H9 (cell line): Measurements from ENCODE around the gene NLRP12. TPM values are rescaled to one million over a fixed set of nuclear protein-coding genes. Genes with fewer than 3 reads are reported as not detected.

Experiments used
- DNase-seq: peaks from one replicate; pipeline ENCODE4 v3.0.0-alpha.2; 2017
- H2AFZ ChIP-seq: one replicate; pipeline ENCODE4 v1.6.1; 2013; ENCODE audit warnings: mild to moderate bottlenecking, low read length, control low read depth, moderate library complexity
- H2AK5ac ChIP-seq: 2 replicates; pipeline ENCODE4 v1.6.1; 2013; ENCODE audit warnings: low read length, control low read depth, mixed read lengths; ENCODE audit not compliant: insufficient read length
- H2BK120ac ChIP-seq: one replicate; pipeline ENCODE4 v1.6.1; 2013; ENCODE audit warnings: low read depth, mild to moderate bottlenecking, low read length, control low read depth, inconsistent platforms; ENCODE audit not compliant: poor library complexity, severe bottlenecking
- H2BK12ac ChIP-seq: 2 replicates; pipeline ENCODE4 v1.6.1; 2013; ENCODE audit warnings: low read length, control low read depth, mixed read lengths, low read depth; ENCODE audit not compliant: insufficient read length
- H2BK15ac ChIP-seq: 2 replicates; pipeline ENCODE4 v1.6.1; 2013; ENCODE audit warnings: low read depth, low read length, control low read depth
- H2BK20ac ChIP-seq: one replicate; pipeline ENCODE4 v1.6.1; 2013; ENCODE audit warnings: low read depth, mild to moderate bottlenecking, low read length, control low read depth, inconsistent platforms; ENCODE audit not compliant: poor library complexity, severe bottlenecking
- H2BK5ac ChIP-seq: 2 replicates; pipeline ENCODE4 v1.6.1; 2013; ENCODE audit warnings: low read length, control low read depth, mixed read lengths; ENCODE audit not compliant: insufficient read length
- H3K14ac ChIP-seq: 2 replicates; pipeline ENCODE4 v1.6.1; 2013; ENCODE audit warnings: low read length, control low read depth; ENCODE audit not compliant: insufficient read depth
- H3K18ac ChIP-seq: 2 replicates; pipeline ENCODE4 v1.6.1; 2013; ENCODE audit warnings: low read depth, mild to moderate bottlenecking, mixed read lengths, low read length, control low read depth; ENCODE audit not compliant: insufficient read length
- H3K23ac ChIP-seq: 2 replicates; pipeline ENCODE4 v1.6.1; 2013; ENCODE audit warnings: low read length, control low read depth, mixed read lengths, low read depth; ENCODE audit not compliant: insufficient read length
- H3K23me2 ChIP-seq: 2 replicates; pipeline ENCODE4 v1.6.1; 2013; ENCODE audit warnings: low read depth, mild to moderate bottlenecking, mixed read lengths, low read length, control low read depth; ENCODE audit not compliant: insufficient read length, poor library complexity, severe bottlenecking
- H3K27ac ChIP-seq: 2 replicates; pipeline ENCODE4 v1.5.1; 2013; ENCODE audit warnings: low read length, control low read depth, mixed read lengths, low read depth; ENCODE audit not compliant: insufficient read length
- H3K27me3 ChIP-seq: 2 replicates; pipeline ENCODE4 v1.6.1; 2013; ENCODE audit warnings: low read length, control low read depth, inconsistent platforms; ENCODE audit not compliant: insufficient read depth
- H3K4ac ChIP-seq: 2 replicates; pipeline ENCODE4 v1.6.1; 2013; ENCODE audit warnings: low read depth, mild to moderate bottlenecking, control low read depth, inconsistent platforms, low read length, moderate library complexity
- H3K4me1 ChIP-seq: 2 replicates; pipeline ENCODE4 v1.6.1; 2013; ENCODE audit warnings: low read length, control low read depth, inconsistent platforms; ENCODE audit not compliant: insufficient read depth
- H3K4me2 ChIP-seq: 2 replicates; pipeline ENCODE4 v1.6.1; 2013; ENCODE audit warnings: low read length, control low read depth, mixed read lengths; ENCODE audit not compliant: insufficient read length, insufficient read depth
- H3K56ac ChIP-seq: 2 replicates; pipeline ENCODE4 v1.6.1; 2013; ENCODE audit warnings: low read depth, mild to moderate bottlenecking, mixed read lengths, low read length, control low read depth; ENCODE audit not compliant: insufficient read length
- H3K79me1 ChIP-seq: 2 replicates; pipeline ENCODE4 v1.6.1; 2013; ENCODE audit warnings: low read depth, mild to moderate bottlenecking, moderate library complexity, low read length, control low read depth, inconsistent platforms; ENCODE audit not compliant: insufficient read depth, poor library complexity, severe bottlenecking
- H3K79me2 ChIP-seq: 2 replicates; pipeline ENCODE4 v1.6.1; 2013; ENCODE audit warnings: low read length, control low read depth, inconsistent platforms; ENCODE audit not compliant: insufficient read depth
- H3K9ac ChIP-seq: 2 replicates; pipeline ENCODE4 v1.6.1; 2013; ENCODE audit warnings: low read length, control low read depth, mixed read lengths; ENCODE audit not compliant: insufficient read length; ENCODE audit errors: extremely low read depth
- H3K9me3 ChIP-seq: one replicate; pipeline ENCODE4 v1.6.1; 2013; ENCODE audit warnings: low read depth, low read length, inconsistent platforms; ENCODE audit not compliant: control insufficient read depth
- H3T11ph ChIP-seq: one replicate; pipeline ENCODE4 v1.6.1; 2013; ENCODE audit warnings: mild to moderate bottlenecking, low read length, control low read depth, inconsistent platforms
- H4K20me1 ChIP-seq: one replicate; pipeline ENCODE4 v1.6.1; 2013; ENCODE audit not compliant: control insufficient read depth, insufficient read length, insufficient read depth
- H4K5ac ChIP-seq: 2 replicates; pipeline ENCODE4 v1.6.1; 2013; ENCODE audit warnings: low read depth, mild to moderate bottlenecking, mixed read lengths, low read length, control low read depth; ENCODE audit not compliant: insufficient read length
- H4K8ac ChIP-seq: replicated peaks from 2 replicates; pipeline ENCODE4 v1.6.1; 2013; ENCODE audit warnings: low read length, control low read depth, mixed read lengths, low read depth; ENCODE audit not compliant: insufficient read length
- H4K91ac ChIP-seq: 2 replicates; pipeline ENCODE4 v1.6.1; 2013; ENCODE audit warnings: low read depth, mild to moderate bottlenecking, moderate library complexity, mixed read lengths, low read length, control low read depth; ENCODE audit not compliant: insufficient read length
- H3K27ac Mint-ChIP-seq, 3 experiments: 2 replicates in 2 of 3; 3 replicates in 1 of 3; pipeline ENCODE4 v1.8.0; 2020 to 2021; ENCODE audit warnings: mixed read lengths in 3 of 3, mild to moderate bottlenecking in 1 of 3, moderate library complexity in 1 of 3
- H3K27me3 Mint-ChIP-seq: 2 replicates; pipeline ENCODE4 v1.8.0; 2021; ENCODE audit warnings: low read depth, mild to moderate bottlenecking, moderate library complexity, mixed read lengths
- H3K36me3 Mint-ChIP-seq, 3 experiments: 2 replicates in 2 of 3; 3 replicates in 1 of 3; pipeline ENCODE4 v1.8.0; 2020 to 2021; ENCODE audit warnings: low read depth in 3 of 3, mixed read lengths in 3 of 3; ENCODE audit not compliant: insufficient read depth in 1 of 3
- H3K4me1 Mint-ChIP-seq, 2 experiments: 2 replicates each; pipeline ENCODE4 v1.8.0; 2020; ENCODE audit warnings: mixed read lengths in 2 of 2
- H3K4me3 Mint-ChIP-seq, 2 experiments: 2 replicates in 1 of 2; 3 replicates in 1 of 2; pipeline ENCODE4 v1.8.0; 2020 to 2021; ENCODE audit warnings: mild to moderate bottlenecking in 2 of 2, mixed read lengths in 2 of 2, moderate library complexity in 1 of 2
- H3K9me3 Mint-ChIP-seq, 2 experiments: 2 replicates in 1 of 2; 3 replicates in 1 of 2; pipeline ENCODE4 v1.8.0; 2020; ENCODE audit warnings: mild to moderate bottlenecking in 2 of 2, mixed read lengths in 2 of 2, moderate library complexity in 1 of 2
- WGBS: extraction: QIAGEN DNeasy Blood & Tissue Kit; methylation state at CpG from one replicate; pipeline ENCODE4 v1.1.7; 2013; ENCODE audit warnings: missing lambda C conversion rate, low lambda C conversion rate, mixed read lengths; ENCODE audit not compliant: insufficient read length; ENCODE audit errors: extremely low coverage; 5-methylcytosine and 5-hydroxymethylcytosine counted together
- total RNA-seq: library from RNA; stranded (reverse); gene quantifications from 2 replicates; pipeline ENCODE4 v1.2.1, GENCODE V29; 2021
- TF ChIP-seq, protein P1 (sequence below): fragments of 200-600 bp; sonication (generic); conservative IDR thresholded peaks from 3 replicates; pipeline ENCODE4 v1.8.0; 2021; ENCODE audit warnings: antibody characterized with exemption, mild to moderate bottlenecking

The NLRP12 gene
- total RNA-seq, 1 experiment from 2014 or later, result 4.0 TPM

DNA sequence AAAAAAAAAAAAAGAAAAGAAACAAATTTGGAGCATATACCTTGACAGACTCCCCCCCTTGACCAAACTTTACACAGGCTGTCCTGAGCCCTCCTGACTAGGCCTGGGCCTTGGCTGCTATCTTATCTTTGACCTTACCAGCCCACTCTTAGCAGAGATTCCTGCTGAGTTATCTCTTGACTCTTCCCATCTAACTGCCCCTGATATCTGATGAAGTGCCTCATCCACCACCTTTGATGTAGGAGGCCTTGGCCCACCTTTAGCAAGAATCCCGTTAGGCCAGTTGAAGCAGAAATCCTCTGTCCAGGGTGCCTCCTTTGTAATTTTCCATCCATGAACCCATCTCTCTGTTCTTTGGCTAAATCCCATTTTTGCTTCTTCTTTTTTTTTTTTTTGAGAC lies 43.6 kb downstream of the NLRP12 start:
- no peaks in the 10 kb centered on the region for H3K79me1 ChIP-seq
- no peak overlapping the region for H3K9ac ChIP-seq
- H3K4ac ChIP-seq, result no peak overlapping the region; the same call in 1 of the 2 replicates
- H3K4me1 ChIP-seq, result no peaks in the 10 kb centered on the region; the same call in 1 of the 2 replicates
- H2BK12ac ChIP-seq, result no peak overlapping the region
- H3K79me2 ChIP-seq, result no peaks in the 10 kb centered on the region
- no peak overlapping the region for H3K23ac ChIP-seq
- no peak overlapping the region for H3K27ac ChIP-seq
- peaks cover 14% of the 10 kb centered on the region in 2 experiments for H3K4me1 Mint-ChIP-seq
- no peak overlapping the region for H2BK120ac ChIP-seq
- no peak overlapping the region for H2BK20ac ChIP-seq
- no peaks in the 10 kb centered on the region for H4K20me1 ChIP-seq
- peaks cover 9 to 34% (median 20%) of the 10 kb centered on the region in 3 experiments for H3K36me3 Mint-ChIP-seq
- H2AK5ac ChIP-seq, result no peak overlapping the region
- H3T11ph ChIP-seq, result no peak overlapping the region
- H3K18ac ChIP-seq, result no peak overlapping the region
- H3K9me3 ChIP-seq, result no peaks in the 10 kb centered on the region
- no CpG with 5 or more reads among the region's 1 CpG for whole genome bisulfite sequencing
- no peak overlapping the region for H4K8ac ChIP-seq
- no peaks in the 10 kb centered on the region for H3K23me2 ChIP-seq
- H3K14ac ChIP-seq, result no peak overlapping the region
- TF ChIP-seq, protein P1, sequence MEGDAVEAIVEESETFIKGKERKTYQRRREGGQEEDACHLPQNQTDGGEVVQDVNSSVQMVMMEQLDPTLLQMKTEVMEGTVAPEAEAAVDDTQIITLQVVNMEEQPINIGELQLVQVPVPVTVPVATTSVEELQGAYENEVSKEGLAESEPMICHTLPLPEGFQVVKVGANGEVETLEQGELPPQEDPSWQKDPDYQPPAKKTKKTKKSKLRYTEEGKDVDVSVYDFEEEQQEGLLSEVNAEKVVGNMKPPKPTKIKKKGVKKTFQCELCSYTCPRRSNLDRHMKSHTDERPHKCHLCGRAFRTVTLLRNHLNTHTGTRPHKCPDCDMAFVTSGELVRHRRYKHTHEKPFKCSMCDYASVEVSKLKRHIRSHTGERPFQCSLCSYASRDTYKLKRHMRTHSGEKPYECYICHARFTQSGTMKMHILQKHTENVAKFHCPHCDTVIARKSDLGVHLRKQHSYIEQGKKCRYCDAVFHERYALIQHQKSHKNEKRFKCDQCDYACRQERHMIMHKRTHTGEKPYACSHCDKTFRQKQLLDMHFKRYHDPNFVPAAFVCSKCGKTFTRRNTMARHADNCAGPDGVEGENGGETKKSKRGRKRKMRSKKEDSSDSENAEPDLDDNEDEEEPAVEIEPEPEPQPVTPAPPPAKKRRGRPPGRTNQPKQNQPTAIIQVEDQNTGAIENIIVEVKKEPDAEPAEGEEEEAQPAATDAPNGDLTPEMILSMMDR, result no peak
- H3K27me3 ChIP-seq, result no peaks in the 10 kb centered on the region
- H3K56ac ChIP-seq, result no peak overlapping the region
- no peak overlapping the region for H2BK5ac ChIP-seq
- H4K5ac ChIP-seq, result no peak overlapping the region
- H3K4me2 ChIP-seq, result no peak overlapping the region
- H3K4me3 Mint-ChIP-seq, result no peak overlapping the region
- peak overlapping the region in 2 of 3 experiments; percentile 36 to 46; a peak in 3 of 7 replicates for H3K27ac Mint-ChIP-seq
- H3K27me3 Mint-ChIP-seq, result no peaks in the 10 kb centered on the region
- H4K91ac ChIP-seq, result no peak overlapping the region
- H2BK15ac ChIP-seq, result no peak overlapping the region
- peaks cover 38 to 44% of the 10 kb centered on the region in 2 experiments for H3K9me3 Mint-ChIP-seq
- no peak for DNase-seq
- H2AFZ ChIP-seq, result no peak overlapping the region
